DMS153 treated with DMSO at 0.1 percent for 48 hours (cell line): ENCODE measurements around the gene NRCAM.
"Not testable (repeated sequence)": the region's sequence is repeated elsewhere in the genome, so short reads cannot be mapped to it uniquely, and the experiment has no call there.

Experiments
- DNase-seq: peaks from one replicate; lab custom pipeline; 2025; ENCODE audit not compliant: unreplicated experiment; lab: John Stamatoyannopoulos, UW

NRCAM gene

GRCh38 chr7:108455998-108456677 is at the start of gene NRCAM:
NRCAM (minus strand) TSS chr7:108456436; CDS start chr7:108240064, 216,372 bp downstream.
- DNase-seq, result peak; percentile 75

- DNase-seq, result not testable (repeated sequence)
Observed at GRCh38 chr7:108504576-108504975, 48.3 kb upstream of the NRCAM start.

GRCh38 chr7:108503112-108504026 is 47.1 kb upstream of the NRCAM start:
- DNase-seq, result no peak

GRCh38 chr7:108499566-108499965 is 43.3 kb upstream of the NRCAM start:
- no peak for DNase-seq

- DNase-seq, result no peak
Observed at GRCh38 chr7:108498481-108498880, 42.2 kb upstream of the NRCAM start.

- peak; percentile 49 for DNase-seq
Observed at GRCh38 chr7:108497082-108497725, 41.0 kb upstream of the NRCAM start.

- no peak for DNase-seq
Observed at GRCh38 chr7:108492742-108493141, 36.5 kb upstream of the NRCAM start.

GRCh38 chr7:108488768-108489538 is 32.7 kb upstream of the NRCAM start:
- no peak for DNase-seq

GRCh38 chr7:108487646-108488045 is 31.4 kb upstream of the NRCAM start:
- DNase-seq, result no peak

GRCh38 chr7:108486291-108486966 is 30.2 kb upstream of the NRCAM start:
- DNase-seq, result no peak

- no peak for DNase-seq
Observed at GRCh38 chr7:108484137-108484536, 27.9 kb upstream of the NRCAM start.

- no peak for DNase-seq
Observed at GRCh38 chr7:108480311-108480710, 24.1 kb upstream of the NRCAM start.

- no peak for DNase-seq
Observed at GRCh38 chr7:108479751-108480150, 23.5 kb upstream of the NRCAM start.

GRCh38 chr7:108479118-108479517 is 22.9 kb upstream of the NRCAM start:
- DNase-seq, result no peak

GRCh38 chr7:108468246-108468645 is 12.0 kb upstream of the NRCAM start:
- no peak for DNase-seq

- DNase-seq, result no peak
Observed at GRCh38 chr7:108467391-108467790, 11.2 kb upstream of the NRCAM start.

GRCh38 chr7:108466322-108466721 is 10.1 kb upstream of the NRCAM start:
- DNase-seq, result not testable (repeated sequence)

- DNase-seq, result no peak
Observed at GRCh38 chr7:108464743-108465142, 8.5 kb upstream of the NRCAM start.

GRCh38 chr7:108463613-108464012 is 7.4 kb upstream of the NRCAM start:
- no peak for DNase-seq

- DNase-seq, result no peak
Observed at GRCh38 chr7:108461840-108462239, 5.6 kb upstream of the NRCAM start.
